HG03159 (cell line): ENCODE measurements around the gene CRKL.
"Not testable (repeated sequence)": the region's sequence is repeated elsewhere in the genome, so short reads cannot be mapped to it uniquely, and the experiment has no call there.

Source experiments
- ATAC-seq: cut with Tn5 transposase; IDR thresholded peaks from one replicate; pipeline ENCODE4 v1.9.1; 2021; ENCODE audit warnings: mild to moderate bottlenecking, moderate library complexity; ENCODE audit not compliant: unreplicated experiment

Gene CRKL

GRCh38 chr22:20931126-20931654, 14.0 kb downstream of the CRKL start:
- ATAC-seq = no peak

GRCh38 chr22:20933910-20934309, 16.7 kb downstream of the CRKL start:
- ATAC-seq = no peak

GRCh38 chr22:20935049-20935448, 17.8 kb downstream of the CRKL start:
- not testable (repeated sequence) for ATAC-seq

GRCh38 chr22:20935780-20936539, 18.8 kb downstream of the CRKL start:
- ATAC-seq = not testable (repeated sequence)

- ATAC-seq = no peak
These were observed 20.0 kb downstream of the CRKL start for GRCh38 chr22:20937031-20937793.

GRCh38 chr22:20937794-20938671, 20.8 kb downstream of the CRKL start:
- no peak for ATAC-seq

GRCh38 chr22:20939457-20940185, 22.4 kb downstream of the CRKL start:
- not testable (repeated sequence) for ATAC-seq

GRCh38 chr22:20940186-20940651, 23.0 kb downstream of the CRKL start:
- ATAC-seq = no peak

GRCh38 chr22:20940904-20941385, 23.7 kb downstream of the CRKL start:
- ATAC-seq = no peak

GRCh38 chr22:20942203-20942902, 25.1 kb downstream of the CRKL start:
- ATAC-seq = not testable (repeated sequence)

GRCh38 chr22:20943104-20943933, 26.1 kb downstream of the CRKL start:
- ATAC-seq = no peak

- ATAC-seq = no peak
These were observed 26.8 kb downstream of the CRKL start for GRCh38 chr22:20944042-20944441.

- ATAC-seq = no peak
These were observed 28.3 kb downstream of the CRKL start for GRCh38 chr22:20945578-20945934.

GRCh38 chr22:20946080-20946986, 29.1 kb downstream of the CRKL start:
- ATAC-seq = no peak

- ATAC-seq = no peak
These were observed 29.8 kb downstream of the CRKL start for GRCh38 chr22:20946991-20947390.

- ATAC-seq = no peak
These were observed 31.2 kb downstream of the CRKL start for GRCh38 chr22:20948450-20948849.

GRCh38 chr22:20948989-20949388, 31.8 kb downstream of the CRKL start:
- ATAC-seq = no peak
